PFSK-1 (cell line): ENCODE results near the gene ELP5.

Source experiments
- POLR2AphosphoS5 ChIP-seq: IDR thresholded peaks from 2 replicates; pipeline ENCODE4 v1.6.1; 2012; ENCODE audit warnings: low read depth, mild to moderate bottlenecking, control low read depth, low read length, moderate library complexity
- TF ChIP-seq, protein P1 (sequence below), 2 experiments: IDR thresholded peaks; 2 replicates each; pipeline versions ENCODE4 v1.6.1 to v1.8.0; 2011 to 2012; ENCODE audit warnings: low read depth in 2 of 2, low read length in 2 of 2, control low read depth in 1 of 2, inconsistent platforms in 1 of 2, mild to moderate bottlenecking in 1 of 2, moderate library complexity in 1 of 2; ENCODE audit not compliant: insufficient read depth in 1 of 2

DNA sequence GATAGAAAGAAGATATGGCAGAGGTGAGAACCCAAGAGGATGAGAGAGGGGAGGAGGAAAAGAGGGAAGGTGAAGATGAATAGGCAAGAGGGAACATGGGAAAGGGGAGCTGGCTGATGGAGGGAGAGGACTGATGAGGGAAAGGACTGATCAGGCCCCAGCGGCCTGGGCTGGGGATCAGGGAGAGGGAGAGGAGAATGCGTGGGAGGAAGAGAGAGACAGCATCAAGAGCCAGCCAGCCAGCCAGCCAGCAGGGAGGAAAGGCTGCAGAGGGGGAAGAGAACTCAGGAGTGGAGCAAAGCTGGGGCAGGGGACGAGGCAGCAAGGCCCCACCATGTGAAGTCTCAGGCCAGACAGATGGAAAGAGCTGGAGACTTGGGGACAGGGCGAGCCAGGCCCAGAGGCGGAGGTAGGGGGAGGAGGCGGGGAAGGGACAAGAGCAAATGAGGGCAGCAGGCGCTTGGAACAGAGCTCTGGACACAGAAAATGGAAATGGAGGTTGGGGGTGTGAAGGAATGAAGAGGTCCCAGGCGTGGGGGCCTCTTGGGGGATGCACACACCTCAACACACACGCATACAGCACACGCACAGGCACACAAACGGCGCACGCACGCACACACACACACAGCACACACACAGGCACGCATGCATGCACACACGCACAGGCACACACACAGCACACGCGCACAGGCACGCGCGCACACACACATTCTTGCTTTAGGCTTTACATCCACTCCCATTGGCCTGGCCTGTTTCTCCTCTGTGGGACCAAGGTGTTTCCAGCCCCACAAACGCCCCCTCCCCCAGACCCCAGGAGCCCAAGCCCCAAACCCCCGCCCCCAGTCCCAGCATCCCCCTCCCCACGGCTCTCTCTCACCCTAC lies 44.7 kb upstream of the ELP5 start:
- TF ChIP-seq, protein P1, sequence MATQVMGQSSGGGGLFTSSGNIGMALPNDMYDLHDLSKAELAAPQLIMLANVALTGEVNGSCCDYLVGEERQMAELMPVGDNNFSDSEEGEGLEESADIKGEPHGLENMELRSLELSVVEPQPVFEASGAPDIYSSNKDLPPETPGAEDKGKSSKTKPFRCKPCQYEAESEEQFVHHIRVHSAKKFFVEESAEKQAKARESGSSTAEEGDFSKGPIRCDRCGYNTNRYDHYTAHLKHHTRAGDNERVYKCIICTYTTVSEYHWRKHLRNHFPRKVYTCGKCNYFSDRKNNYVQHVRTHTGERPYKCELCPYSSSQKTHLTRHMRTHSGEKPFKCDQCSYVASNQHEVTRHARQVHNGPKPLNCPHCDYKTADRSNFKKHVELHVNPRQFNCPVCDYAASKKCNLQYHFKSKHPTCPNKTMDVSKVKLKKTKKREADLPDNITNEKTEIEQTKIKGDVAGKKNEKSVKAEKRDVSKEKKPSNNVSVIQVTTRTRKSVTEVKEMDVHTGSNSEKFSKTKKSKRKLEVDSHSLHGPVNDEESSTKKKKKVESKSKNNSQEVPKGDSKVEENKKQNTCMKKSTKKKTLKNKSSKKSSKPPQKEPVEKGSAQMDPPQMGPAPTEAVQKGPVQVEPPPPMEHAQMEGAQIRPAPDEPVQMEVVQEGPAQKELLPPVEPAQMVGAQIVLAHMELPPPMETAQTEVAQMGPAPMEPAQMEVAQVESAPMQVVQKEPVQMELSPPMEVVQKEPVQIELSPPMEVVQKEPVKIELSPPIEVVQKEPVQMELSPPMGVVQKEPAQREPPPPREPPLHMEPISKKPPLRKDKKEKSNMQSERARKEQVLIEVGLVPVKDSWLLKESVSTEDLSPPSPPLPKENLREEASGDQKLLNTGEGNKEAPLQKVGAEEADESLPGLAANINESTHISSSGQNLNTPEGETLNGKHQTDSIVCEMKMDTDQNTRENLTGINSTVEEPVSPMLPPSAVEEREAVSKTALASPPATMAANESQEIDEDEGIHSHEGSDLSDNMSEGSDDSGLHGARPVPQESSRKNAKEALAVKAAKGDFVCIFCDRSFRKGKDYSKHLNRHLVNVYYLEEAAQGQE (IDR thresholded peaks at IDR 0.05; ENCODE audit: insufficient read depth in 1 of 2, low read depth in 2 of 2, low read length in 2 of 2), result no peak
- TF ChIP-seq POLR2AphosphoS5, result no peak
